HepG2 (cell line): ENCODE measurements around the gene ZBED6. TPM values are rescaled to one million over a fixed set of nuclear protein-coding genes. Genes with fewer than 3 reads are reported as not detected.

Experiments
- ATAC-seq: fragments of 200-7000 bp; cut with Tn5 transposase; 3 replicates; pipeline ENCODE4 v1.9.1; 2020; ENCODE audit warnings: mild to moderate bottlenecking, moderate library complexity
- BruUV-seq: library from RNA; stranded (reverse); fragments of 400-500 nt; replicated peaks from 2 replicates; lab custom pipeline; 2021; lab: Mats Ljungman, UMichigan
- CTCF ChIA-PET: fragments of 300-600 bp; formaldehyde crosslinking; extraction: SDS; loops from one replicate; lab custom pipeline; 2021; ENCODE audit warnings: low total read pairs, inconsistent platforms, low intra/inter-chr PET ratio; lab: Yijun Ruan, JAX
- POLR2A ChIA-PET: fragments of 350-600 bp; sonication (Branson Sonifier 250); formaldehyde crosslinking; loops from one replicate; lab custom pipeline; 2020; ENCODE audit warnings: antibody characterized with exemption, inconsistent platforms; lab: Yijun Ruan, JAX
- DNase-seq: peaks from one replicate; pipeline ENCODE4 v3.0.0-alpha.2; 2015; ENCODE audit warnings: low spot score
- FAIRE-seq: peaks from 3 replicates; lab custom pipeline; 2011; peaks lifted over from hg19 to GRCh38; lab: Jason Lieb, UNC
- H2AFZ ChIP-seq: one replicate; pipeline ENCODE4 v1.6.1; 2011; ENCODE audit warnings: low read length, inconsistent platforms
- H3K27ac ChIP-seq: fragments of 300-600 bp; 3 replicates; pipeline ENCODE4 v1.8.0; 2011; ENCODE audit warnings: mixed run types, mild to moderate bottlenecking, mixed read lengths, low read length, inconsistent platforms; ENCODE audit not compliant: insufficient read depth; ENCODE audit errors: extremely low read length
- H3K27me3 ChIP-seq, 2 experiments: fragments of 200-600 bp in 1 of 2; 2 replicates in 1 of 2; 3 replicates in 1 of 2; pipeline versions ENCODE4 v1.6.0 to v1.8.0; 2011; ENCODE audit warnings: low read length in 2 of 2, mild to moderate bottlenecking in 2 of 2, moderate library complexity in 2 of 2, inconsistent platforms in 1 of 2; ENCODE audit not compliant: insufficient read depth in 2 of 2, control insufficient read depth in 1 of 2
- H3K36me3 ChIP-seq, 2 experiments: fragments of 200-600 bp in 1 of 2; replicated peaks in 1 of 2; 2 replicates in 1 of 2; 3 replicates in 1 of 2; pipeline versions ENCODE4 v1.5.1 to v1.8.0; 2011; ENCODE audit warnings: low read length in 2 of 2, inconsistent platforms in 1 of 2; ENCODE audit not compliant: insufficient read depth in 2 of 2, control insufficient read depth in 1 of 2
- H3K4me1 ChIP-seq: 2 replicates; pipeline ENCODE4 v1.5.1; 2012; ENCODE audit warnings: low read length, inconsistent platforms; ENCODE audit not compliant: insufficient read depth
- H3K4me2 ChIP-seq: 2 replicates; pipeline ENCODE4 v1.6.0; 2011; ENCODE audit warnings: low read depth, low read length, inconsistent platforms
- H3K4me3 ChIP-seq, 3 experiments: fragments of 200-600 bp in 1 of 3; sonication (generic), shearing (Covaris generic) in 1 of 3; replicated peaks in 1 of 3; 2 replicates each; pipeline ENCODE4 v1.5.1; 2011 to 2016; ENCODE audit warnings: low read length in 3 of 3, inconsistent platforms in 2 of 3, low read depth in 2 of 3, mild to moderate bottlenecking in 2 of 3, control low read depth in 1 of 3, mixed read lengths in 1 of 3; ENCODE audit not compliant: insufficient read depth in 1 of 3
- H3K79me2 ChIP-seq: one replicate; pipeline ENCODE4 v1.6.1; 2011; ENCODE audit warnings: low read length, inconsistent platforms; ENCODE audit not compliant: insufficient read depth
- H3K9ac ChIP-seq: 2 replicates; pipeline ENCODE4 v1.6.0; 2011; ENCODE audit warnings: mild to moderate bottlenecking, low read depth, low read length, inconsistent platforms; ENCODE audit not compliant: insufficient read depth
- H3K9me3 ChIP-seq: 2 replicates; pipeline ENCODE4 v1.5.1; 2012; ENCODE audit warnings: mild to moderate bottlenecking, low read length
- H4K20me1 ChIP-seq: 2 replicates; pipeline ENCODE4 v1.6.0; 2011; ENCODE audit warnings: inconsistent platforms, mild to moderate bottlenecking, low read length, moderate library complexity; ENCODE audit not compliant: insufficient read depth
- E2F2 ChIP-seq: sonication (generic); formaldehyde crosslinking; IDR thresholded peaks from 2 replicates; pipeline ENCODE4 v1.4.0; 2020; ENCODE audit warnings: missing genetic modification reagents, borderline replicate concordance
- HNF4G ChIP-seq, 2 experiments: sonication (generic) in 1 of 2; formaldehyde crosslinking in 1 of 2; IDR thresholded peaks; 2 replicates each; pipeline versions ENCODE4 v1.4.0 to v1.6.1; 2011 to 2020; ENCODE audit warnings: borderline replicate concordance in 2 of 2, low read depth in 2 of 2, mild to moderate bottlenecking in 2 of 2, low read length in 1 of 2, missing genetic modification reagents in 1 of 2, moderate library complexity in 1 of 2
- TRAFD1 ChIP-seq: sonication (generic); formaldehyde crosslinking; IDR thresholded peaks from 2 replicates; pipeline ENCODE4 v1.5.1; 2020; ENCODE audit warnings: missing genetic modification reagents, mild to moderate bottlenecking, borderline replicate concordance
- ZBTB20 ChIP-seq: sonication (generic); formaldehyde crosslinking; IDR thresholded peaks from 2 replicates; pipeline ENCODE4 v1.8.1; 2023; ENCODE audit warnings: missing genetic modification reagents, low read depth, mild to moderate bottlenecking, borderline replicate concordance
- ZBTB7B ChIP-seq: sonication (generic); formaldehyde crosslinking; IDR thresholded peaks from 2 replicates; pipeline ENCODE4 v1.4.0; 2020; ENCODE audit warnings: missing genetic modification reagents
- ZSCAN31 ChIP-seq: sonication (generic); formaldehyde crosslinking; IDR thresholded peaks from 2 replicates; pipeline ENCODE4 v1.5.0; 2020; ENCODE audit warnings: low read depth, mild to moderate bottlenecking, missing genetic modification reagents
- WGBS: methylation state at CpG from one replicate; pipeline ENCODE4 v1.1.6; 2017; ENCODE audit warnings: low lambda C conversion rate; 5-methylcytosine and 5-hydroxymethylcytosine counted together
- in situ Hi-C: cut with HindIII; loops from 2 replicates; pipeline ENCODE4 v1.10.0; 2017; ENCODE audit warnings: low pct_unique_long_range_greater_than_20kb; ENCODE audit not compliant: extremely low pct_ligation_motif_present
- intact Hi-C: fragments of 100-400 bp; cut with micrococcal nuclease; formaldehyde crosslinking; loops from one replicate; pipeline ENCODE4 v1.10.0; 2022; ENCODE audit not compliant: unreplicated experiment
- polyA plus RNA-seq, 8 experiments: library from polyadenylated mRNA; depleted of rRNA in 3 of 8; stranded (reverse) in 7 of 8; unstranded in 1 of 8; fragments of >200 nt; fragmentation: Illumina TruSeq in 4 of 8; extraction: Trizol in 4 of 8; gene quantifications; 2 replicates each; pipeline versions ENCODE4 v1.2.1 to v1.2.3, GENCODE V29; 2011 to 2016; ENCODE audit warnings: low read depth in 4 of 8, missing spikeins in 1 of 8, mixed read lengths in 1 of 8; ENCODE audit not compliant: insufficient read depth in 1 of 8
- total RNA-seq, 5 experiments: library from RNA; depleted of rRNA; stranded (reverse); fragments of >200 nt; fragmentation: Illumina TruSeq; extraction: Trizol; gene quantifications; 2 replicates each; pipeline ENCODE4 v1.2.3, GENCODE V29; 2016; ENCODE audit warnings: low read depth in 1 of 5
- TF ChIP-seq, protein P1 (sequence below): sonication (generic); formaldehyde crosslinking; IDR thresholded peaks from 2 replicates; pipeline ENCODE4 v1.9.0; 2021; ENCODE audit warnings: missing genetic modification reagents, borderline replicate concordance

ZBED6 gene
- total and polyA plus RNA-seq, 2 of the 13 experiments (the other 11 are each of a cell fraction or from before 2014, with no cell fraction given): 9.3 to 12.5 TPM

GRCh38 chr1:203797948-203798655, 2.7 kb downstream of the ZBED6 start (continued):
- no peak for TF ChIP-seq ZBTB7B (CRISPR knock-in tag)

DNA sequence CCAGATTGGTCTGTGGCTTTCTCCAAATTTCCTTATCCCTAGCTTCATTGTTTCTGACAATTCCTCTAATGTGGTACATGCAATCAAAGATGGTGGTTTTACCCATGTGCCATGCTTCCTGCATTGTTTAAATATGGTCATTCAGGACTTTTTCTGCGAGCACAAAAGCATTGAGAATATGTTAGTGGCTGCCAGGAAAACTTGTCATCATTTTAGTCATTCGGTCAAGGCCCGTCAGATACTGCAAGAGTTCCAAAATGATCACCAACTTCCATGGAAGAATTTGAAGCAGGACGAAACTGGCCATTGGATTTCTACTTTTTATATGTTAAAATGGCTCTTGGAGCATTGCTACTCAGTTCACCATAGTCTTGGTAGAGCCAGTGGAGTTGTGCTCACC, 3.7 kb downstream of the ZBED6 start:
- 98% methylated on average over 4 of the region's 4 CpGs for WGBS
- Histone ChIP-seq H3K9me3 (no peaks in the 10 kb centered on the region), H3K27ac (no peak overlapping the region), H3K9ac (no peak overlapping the region), H3K4me1 (peaks cover 43% of the 10 kb centered on the region), H3K4me3 (no peak overlapping the region), H3K4me2 (0 out of 2 replicates have a peak overlapping the region, but pooled peaks have one; percentile 21), H3K27me3 (no peaks in the 10 kb centered on the region), H4K20me1 (peaks cover 34% of the 10 kb centered on the region), H3K36me3 (peaks cover 2 to 31% of the 10 kb centered on the region in 2 experiments; a peak in 3 of 5 replicates), H3K79me2 (peaks cover 69% of the 10 kb centered on the region), H2AFZ (no peak overlapping the region)
- DNase-seq: no peak
- in situ Hi-C loops: no loop called here
- TF ChIP-seq HNF4G (IDR thresholded peaks at IDR 0.05; ENCODE audit: borderline replicate concordance, low read depth, low read length): no peak
- no peak for TF ChIP-seq HNF4G (CRISPR knock-in tag; IDR thresholded peaks at IDR 0.05; ENCODE audit: borderline replicate concordance, low read depth)
- BruUV-seq: no TSS peak
- CTCF ChIA-PET: no interaction called here
- no peak for ATAC-seq
- intact Hi-C loops: no loop called here
- POLR2A ChIA-PET: no interaction called here
- FAIRE-seq: no peak

GRCh38 chr1:203799971-203800370, 4.5 kb downstream of the ZBED6 start:
- Histone ChIP-seq H2AFZ (no peak overlapping the region), H4K20me1 (peaks cover 34% of the 10 kb centered on the region), H3K36me3 (peaks cover 2 to 38% of the 10 kb centered on the region in 2 experiments; a peak in 3 of 5 replicates), H3K79me2 (peaks cover 69% of the 10 kb centered on the region), H3K4me1 (peaks cover 40% of the 10 kb centered on the region), H3K27me3 (no peaks in the 10 kb centered on the region), H3K27ac (no peak overlapping the region), H3K9me3 (no peaks in the 10 kb centered on the region), H3K4me3 (no peak overlapping the region), H3K4me2 (0 out of 2 replicates have a peak overlapping the region, but pooled peaks have one; percentile 2), H3K9ac (no peak overlapping the region)
- ChIA-PET POLR2A (interaction anchor here (1.2 kb wide), 1 partner anchor 60 kb away, joined by 3 read pairs; no protein-coding TSS in a partner anchor), CTCF (no interaction called here)
- WGBS: 91% methylated on average over 1 of the region's 1 CpG
- FAIRE-seq (no peak), ATAC-seq (no peak), DNase-seq (no peak)
- intact Hi-C loops (no loop called here), in situ Hi-C loops (no loop called here)
- no TSS peak for BruUV-seq
- TF ChIP-seq TRAFD1 (CRISPR knock-in tag) (no peak), ZBTB20 (CRISPR knock-in tag) (no peak), ZSCAN31 (CRISPR knock-in tag) (no peak), E2F2 (CRISPR knock-in tag) (no peak)
- TF ChIP-seq, protein P1, sequence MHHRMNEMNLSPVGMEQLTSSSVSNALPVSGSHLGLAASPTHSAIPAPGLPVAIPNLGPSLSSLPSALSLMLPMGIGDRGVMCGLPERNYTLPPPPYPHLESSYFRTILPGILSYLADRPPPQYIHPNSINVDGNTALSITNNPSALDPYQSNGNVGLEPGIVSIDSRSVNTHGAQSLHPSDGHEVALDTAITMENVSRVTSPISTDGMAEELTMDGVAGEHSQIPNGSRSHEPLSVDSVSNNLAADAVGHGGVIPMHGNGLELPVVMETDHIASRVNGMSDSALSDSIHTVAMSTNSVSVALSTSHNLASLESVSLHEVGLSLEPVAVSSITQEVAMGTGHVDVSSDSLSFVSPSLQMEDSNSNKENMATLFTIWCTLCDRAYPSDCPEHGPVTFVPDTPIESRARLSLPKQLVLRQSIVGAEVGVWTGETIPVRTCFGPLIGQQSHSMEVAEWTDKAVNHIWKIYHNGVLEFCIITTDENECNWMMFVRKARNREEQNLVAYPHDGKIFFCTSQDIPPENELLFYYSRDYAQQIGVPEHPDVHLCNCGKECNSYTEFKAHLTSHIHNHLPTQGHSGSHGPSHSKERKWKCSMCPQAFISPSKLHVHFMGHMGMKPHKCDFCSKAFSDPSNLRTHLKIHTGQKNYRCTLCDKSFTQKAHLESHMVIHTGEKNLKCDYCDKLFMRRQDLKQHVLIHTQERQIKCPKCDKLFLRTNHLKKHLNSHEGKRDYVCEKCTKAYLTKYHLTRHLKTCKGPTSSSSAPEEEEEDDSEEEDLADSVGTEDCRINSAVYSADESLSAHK: no peak
